ENCODE measurements around the gene ADAT2.

DNA sequence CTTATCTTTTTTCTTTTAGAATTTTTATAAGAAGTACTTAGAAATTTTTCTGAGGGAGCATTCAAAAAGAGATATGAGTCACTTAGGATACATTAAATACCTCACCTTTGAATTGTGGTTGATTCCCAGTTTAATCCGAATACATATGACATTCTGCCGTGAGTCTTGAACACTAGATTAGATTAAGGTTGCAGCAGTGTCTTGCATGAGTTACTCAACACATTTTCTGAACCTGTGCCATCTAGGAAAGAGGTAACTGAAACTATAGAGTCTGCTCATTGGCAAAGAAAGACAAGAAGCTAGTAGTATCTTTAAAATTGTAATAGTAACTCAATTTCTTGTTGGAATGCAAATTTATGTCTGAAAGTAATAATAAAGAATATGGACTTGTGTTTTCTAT is 15.1 kb upstream of the ADAT2 start:
- no peak for TF ChIP-seq POLR2A (IDR thresholded peaks at IDR 0.05)
- TF ChIP-seq, protein P1, sequence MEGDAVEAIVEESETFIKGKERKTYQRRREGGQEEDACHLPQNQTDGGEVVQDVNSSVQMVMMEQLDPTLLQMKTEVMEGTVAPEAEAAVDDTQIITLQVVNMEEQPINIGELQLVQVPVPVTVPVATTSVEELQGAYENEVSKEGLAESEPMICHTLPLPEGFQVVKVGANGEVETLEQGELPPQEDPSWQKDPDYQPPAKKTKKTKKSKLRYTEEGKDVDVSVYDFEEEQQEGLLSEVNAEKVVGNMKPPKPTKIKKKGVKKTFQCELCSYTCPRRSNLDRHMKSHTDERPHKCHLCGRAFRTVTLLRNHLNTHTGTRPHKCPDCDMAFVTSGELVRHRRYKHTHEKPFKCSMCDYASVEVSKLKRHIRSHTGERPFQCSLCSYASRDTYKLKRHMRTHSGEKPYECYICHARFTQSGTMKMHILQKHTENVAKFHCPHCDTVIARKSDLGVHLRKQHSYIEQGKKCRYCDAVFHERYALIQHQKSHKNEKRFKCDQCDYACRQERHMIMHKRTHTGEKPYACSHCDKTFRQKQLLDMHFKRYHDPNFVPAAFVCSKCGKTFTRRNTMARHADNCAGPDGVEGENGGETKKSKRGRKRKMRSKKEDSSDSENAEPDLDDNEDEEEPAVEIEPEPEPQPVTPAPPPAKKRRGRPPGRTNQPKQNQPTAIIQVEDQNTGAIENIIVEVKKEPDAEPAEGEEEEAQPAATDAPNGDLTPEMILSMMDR (IDR thresholded peaks at IDR 0.05): no peak

All from thyroid gland (tissue), 4 donors.